ENCODE results near the gene ZNF80. TPM values are rescaled to one million over a fixed set of nuclear protein-coding genes. Genes with fewer than 3 reads are reported as not detected.
A peak's percentile ranks its signal among the peaks of the same experiment; 100 is the strongest.

The ZNF80 gene
- total and polyA plus RNA-seq, 2 donors (not counting 1 experiment from before 2014, with no cell fraction given) = not detected

- no peaks in the 10 kb centered on the region for H3K36me3 ChIP-seq (ENCODE audit: control insufficient read depth, insufficient read depth, low read length)
- H3K4me2 ChIP-seq (ENCODE audit: extremely low read depth, insufficient read depth, low read length) = no peak overlapping the region
- H3K4me3 ChIP-seq (replicated peaks in 1 of 4; ENCODE audit: control extremely low read depth in 1 of 4, insufficient read depth in 1 of 4, low read depth in 3 of 4, low read length in 4 of 4) = no peak overlapping the region
- TF ChIP-seq, protein P1, sequence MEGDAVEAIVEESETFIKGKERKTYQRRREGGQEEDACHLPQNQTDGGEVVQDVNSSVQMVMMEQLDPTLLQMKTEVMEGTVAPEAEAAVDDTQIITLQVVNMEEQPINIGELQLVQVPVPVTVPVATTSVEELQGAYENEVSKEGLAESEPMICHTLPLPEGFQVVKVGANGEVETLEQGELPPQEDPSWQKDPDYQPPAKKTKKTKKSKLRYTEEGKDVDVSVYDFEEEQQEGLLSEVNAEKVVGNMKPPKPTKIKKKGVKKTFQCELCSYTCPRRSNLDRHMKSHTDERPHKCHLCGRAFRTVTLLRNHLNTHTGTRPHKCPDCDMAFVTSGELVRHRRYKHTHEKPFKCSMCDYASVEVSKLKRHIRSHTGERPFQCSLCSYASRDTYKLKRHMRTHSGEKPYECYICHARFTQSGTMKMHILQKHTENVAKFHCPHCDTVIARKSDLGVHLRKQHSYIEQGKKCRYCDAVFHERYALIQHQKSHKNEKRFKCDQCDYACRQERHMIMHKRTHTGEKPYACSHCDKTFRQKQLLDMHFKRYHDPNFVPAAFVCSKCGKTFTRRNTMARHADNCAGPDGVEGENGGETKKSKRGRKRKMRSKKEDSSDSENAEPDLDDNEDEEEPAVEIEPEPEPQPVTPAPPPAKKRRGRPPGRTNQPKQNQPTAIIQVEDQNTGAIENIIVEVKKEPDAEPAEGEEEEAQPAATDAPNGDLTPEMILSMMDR (conservative IDR thresholded peaks at IDR 0.05 in 1 of 2, IDR thresholded peaks at IDR 0.05 in 1 of 2; ENCODE audit: low read depth in 1 of 2, low read length in 2 of 2) = no peak
- no peak for TF ChIP-seq EZH2 (IDR thresholded peaks at IDR 0.05; ENCODE audit: low read length, missing control alignments)
- H3K9ac ChIP-seq (ENCODE audit: insufficient read depth, low read length) = no peak overlapping the region
- DNase-seq (ENCODE audit: low read depth in 2 of 2) = peak; percentile 15 to 50
- no peaks in the 10 kb centered on the region for H3K27me3 ChIP-seq (ENCODE audit: control insufficient read depth, insufficient read depth, low read length)
- H3K79me2 ChIP-seq (ENCODE audit: control insufficient read depth, insufficient read depth, low read length) = no peaks in the 10 kb centered on the region
- no peaks in the 10 kb centered on the region for H3K4me1 ChIP-seq (ENCODE audit: control insufficient read depth, extremely low read depth, insufficient read depth, low read length)
- no peak overlapping the region for H2AFZ ChIP-seq (ENCODE audit: low read length)
- H3K9me3 ChIP-seq (ENCODE audit: control insufficient read depth, insufficient read depth, low read depth, low read length) = no peaks in the 10 kb centered on the region
- H4K20me1 ChIP-seq (ENCODE audit: control insufficient read depth, extremely low read depth, insufficient read depth, low read length) = no peaks in the 10 kb centered on the region
- H3K27ac ChIP-seq (ENCODE audit: insufficient read depth, low read length) = no peak overlapping the region
Observed at GRCh38 chr3:114272271-114272670, 34.9 kb upstream of the ZNF80 start.

GRCh38 chr3:114270019-114270418 is 32.6 kb upstream of the ZNF80 start:
- no peak overlapping the region for H3K4me3 ChIP-seq (replicated peaks in 1 of 4; ENCODE audit: control extremely low read depth in 1 of 4, insufficient read depth in 1 of 4, low read depth in 3 of 4, low read length in 4 of 4)
- H3K4me2 ChIP-seq (ENCODE audit: extremely low read depth, insufficient read depth, low read length) = no peak overlapping the region
- no peaks in the 10 kb centered on the region for H3K4me1 ChIP-seq (ENCODE audit: control insufficient read depth, extremely low read depth, insufficient read depth, low read length)
- H3K27me3 ChIP-seq (ENCODE audit: control insufficient read depth, insufficient read depth, low read length) = no peaks in the 10 kb centered on the region
- no peak overlapping the region for H3K27ac ChIP-seq (ENCODE audit: insufficient read depth, low read length)
- TF ChIP-seq, protein P1 (conservative IDR thresholded peaks at IDR 0.05 in 1 of 2, IDR thresholded peaks at IDR 0.05 in 1 of 2; ENCODE audit: low read depth in 1 of 2, low read length in 2 of 2) = no peak
- no peak for TF ChIP-seq EZH2 (IDR thresholded peaks at IDR 0.05; ENCODE audit: low read length, missing control alignments)
- no peak overlapping the region for H2AFZ ChIP-seq (ENCODE audit: low read length)
- H3K36me3 ChIP-seq (ENCODE audit: control insufficient read depth, insufficient read depth, low read length) = no peaks in the 10 kb centered on the region
- H3K9ac ChIP-seq (ENCODE audit: insufficient read depth, low read length) = no peak overlapping the region
- H3K79me2 ChIP-seq (ENCODE audit: control insufficient read depth, insufficient read depth, low read length) = no peaks in the 10 kb centered on the region
- no peak for DNase-seq (ENCODE audit: low read depth in 2 of 2)
- no peaks in the 10 kb centered on the region for H3K9me3 ChIP-seq (ENCODE audit: control insufficient read depth, insufficient read depth, low read depth, low read length)
- no peaks in the 10 kb centered on the region for H4K20me1 ChIP-seq (ENCODE audit: control insufficient read depth, extremely low read depth, insufficient read depth, low read length)

GRCh38 chr3:114260152-114260551 is 22.8 kb upstream of the ZNF80 start:
- Histone ChIP-seq H3K4me2 (ENCODE audit: extremely low read depth, insufficient read depth, low read length) (no peak overlapping the region), H3K4me1 (ENCODE audit: control insufficient read depth, extremely low read depth, insufficient read depth, low read length) (no peaks in the 10 kb centered on the region), H4K20me1 (ENCODE audit: control insufficient read depth, extremely low read depth, insufficient read depth, low read length) (no peaks in the 10 kb centered on the region), H3K79me2 (ENCODE audit: control insufficient read depth, insufficient read depth, low read length) (no peaks in the 10 kb centered on the region), H3K36me3 (ENCODE audit: control insufficient read depth, insufficient read depth, low read length) (no peaks in the 10 kb centered on the region), H3K27me3 (ENCODE audit: control insufficient read depth, insufficient read depth, low read length) (no peaks in the 10 kb centered on the region), H3K27ac (ENCODE audit: insufficient read depth, low read length) (no peak overlapping the region), H3K9me3 (ENCODE audit: control insufficient read depth, insufficient read depth, low read depth, low read length) (no peaks in the 10 kb centered on the region), H3K4me3 (replicated peaks in 1 of 4; ENCODE audit: control extremely low read depth in 1 of 4, insufficient read depth in 1 of 4, low read depth in 3 of 4, low read length in 4 of 4) (no peak overlapping the region), H2AFZ (ENCODE audit: low read length) (no peak overlapping the region), H3K9ac (ENCODE audit: insufficient read depth, low read length) (no peak overlapping the region)
- no peak for DNase-seq (ENCODE audit: low read depth in 2 of 2)
- TF ChIP-seq, protein P1 (conservative IDR thresholded peaks at IDR 0.05 in 1 of 2, IDR thresholded peaks at IDR 0.05 in 1 of 2; ENCODE audit: low read depth in 1 of 2, low read length in 2 of 2) = no peak
- TF ChIP-seq EZH2 (IDR thresholded peaks at IDR 0.05; ENCODE audit: low read length, missing control alignments) = no peak

Data from fibroblast of lung (primary cell).